Sigmoid colon (tissue), 3 donors: ENCODE measurements around the gene SCAPER.

Source experiments
- CTCF ChIP-seq, 4 experiments: fragments of 450-650 bp in 3 of 4; fragments of 200-600 bp in 1 of 4; IDR thresholded peaks; one replicate each; pipeline ENCODE4 v1.5.1; 2016 to 2019; ENCODE audit warnings: antibody characterized with exemption in 4 of 4, mild to moderate bottlenecking in 3 of 4, moderate library complexity in 2 of 4
- POLR2A ChIP-seq, 2 donors: fragments of 450-650 bp; IDR thresholded peaks; one replicate each; pipeline ENCODE4 v1.6.1; 2016; ENCODE audit warnings: antibody characterized with exemption in 2 of 2, mild to moderate bottlenecking in 2 of 2, moderate library complexity in 2 of 2

GRCh38 chr15:76303909-76304308 lies 601.2 kb downstream of the SCAPER start:
- TF ChIP-seq CTCF (IDR thresholded peaks at IDR 0.05) (no peak), POLR2A (IDR thresholded peaks at IDR 0.05) (no peak)
